Karpas-422 (cell line): ENCODE results near the gene IDI2. TPM values are rescaled to one million over a fixed set of nuclear protein-coding genes. Genes with fewer than 3 reads are reported as not detected.

ENCODE experiments used
- DNase-seq: peaks from one replicate; pipeline ENCODE4 v3.0.0-alpha.2; 2015
- H2AFZ ChIP-seq: fragments of 200-600 bp; sonication (generic); 2 replicates; pipeline ENCODE4 v1.6.1; 2014; ENCODE audit warnings: antibody characterized with exemption, low read length, mixed read lengths
- H3K27ac ChIP-seq: fragments of 200-600 bp; sonication (generic); 2 replicates; pipeline ENCODE4 v1.5.1; 2014; ENCODE audit warnings: mild to moderate bottlenecking, low read length, moderate library complexity
- H3K27me3 ChIP-seq: fragments of 200-600 bp; sonication (generic); 2 replicates; pipeline ENCODE4 v1.6.1; 2014; ENCODE audit warnings: low read length, mixed read lengths
- H3K36me3 ChIP-seq: fragments of 200-600 bp; sonication (generic); 2 replicates; pipeline ENCODE4 v1.6.1; 2014; ENCODE audit warnings: low read length, mixed read lengths; ENCODE audit not compliant: insufficient read depth
- H3K4me1 ChIP-seq: fragments of 200-600 bp; sonication (generic); 2 replicates; pipeline ENCODE4 v1.6.1; 2014; ENCODE audit warnings: mild to moderate bottlenecking, low read length, mixed read lengths
- H3K4me2 ChIP-seq: fragments of 200-600 bp; sonication (generic); 2 replicates; pipeline ENCODE4 v1.6.1; 2014; ENCODE audit warnings: low read length, low read depth, mild to moderate bottlenecking; ENCODE audit not compliant: poor library complexity, severe bottlenecking
- H3K4me3 ChIP-seq: fragments of 200-600 bp; sonication (generic); 2 replicates; pipeline ENCODE4 v1.5.1; 2014; ENCODE audit warnings: mild to moderate bottlenecking, antibody characterized with exemption, low read length, mixed read lengths
- H3K79me2 ChIP-seq: fragments of 200-600 bp; sonication (generic); 2 replicates; pipeline ENCODE4 v1.6.1; 2014; ENCODE audit warnings: mild to moderate bottlenecking, low read length, mixed read lengths
- H3K9ac ChIP-seq: fragments of 200-600 bp; sonication (generic); 2 replicates; pipeline ENCODE4 v1.6.0; 2014; ENCODE audit warnings: low read length
- H3K9me2 ChIP-seq: fragments of 200-600 bp; sonication (generic), shearing (Covaris generic); replicated peaks from 2 replicates; pipeline ENCODE4 v1.6.0; 2014; ENCODE audit warnings: mild to moderate bottlenecking, low read length, moderate library complexity; ENCODE audit not compliant: insufficient read depth
- H3K9me3 ChIP-seq: fragments of 300-700, 200-600 bp; sonication (generic); 2 replicates; pipeline ENCODE4 v1.6.1; 2014; ENCODE audit warnings: low read length, mixed read lengths
- H4K20me1 ChIP-seq: fragments of 200-600 bp; sonication (generic); 2 replicates; pipeline ENCODE4 v1.6.1; 2014; ENCODE audit warnings: mild to moderate bottlenecking, antibody characterized with exemption, low read length, low read depth; ENCODE audit not compliant: insufficient read depth
- total RNA-seq: library from RNA; depleted of rRNA; stranded (reverse); fragments of >200 nt; shearing (Covaris generic); gene quantifications from 2 replicates; pipeline ENCODE4 v1.2.3, GENCODE V29; 2014; ENCODE audit warnings: low replicate concordance

The IDI2 gene
- total RNA-seq, 1 experiment from 2014 or later = not detected

DNA sequence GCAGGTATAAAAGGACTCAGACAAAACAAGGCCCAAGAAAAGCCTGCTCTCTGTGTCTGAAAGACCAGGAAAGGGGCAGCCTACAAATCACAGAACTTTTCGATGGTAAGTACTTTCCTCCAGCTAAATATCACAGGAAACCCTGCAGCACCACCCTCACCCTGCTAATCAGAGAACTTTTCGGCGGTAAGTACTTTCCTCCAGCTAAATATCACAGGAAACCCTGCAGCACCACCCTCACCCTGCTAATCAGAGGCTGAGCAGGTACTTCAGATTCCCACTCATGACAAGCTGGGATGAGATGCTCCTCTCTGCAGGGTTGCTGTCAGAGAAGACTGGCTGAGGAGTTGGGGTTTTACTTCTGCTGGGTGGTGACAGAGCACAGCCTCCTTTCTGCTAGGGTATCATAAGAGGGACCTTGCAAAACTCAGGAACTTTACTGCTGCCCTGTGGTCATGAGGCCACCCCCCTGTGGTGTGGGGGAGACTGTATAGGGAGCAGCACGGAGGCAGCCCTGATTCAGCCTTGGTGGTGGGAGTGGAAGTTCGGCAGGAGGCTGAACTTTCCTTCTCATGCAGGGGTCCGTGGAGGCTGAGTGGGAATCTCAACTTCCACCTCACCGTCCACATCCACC, 37.7 kb upstream of the IDI2 start:
- Histone ChIP-seq H3K9me2 (no peaks in the 10 kb centered on the region), H3K79me2 (peaks cover 56% of the 10 kb centered on the region), H3K36me3 (peaks cover 4% of the 10 kb centered on the region), H2AFZ (no peak overlapping the region), H3K27me3 (no peaks in the 10 kb centered on the region), H3K4me3 (no peak overlapping the region), H3K4me1 (peaks cover 46% of the 10 kb centered on the region), H4K20me1 (peaks cover 12% of the 10 kb centered on the region), H3K4me2 (no peak overlapping the region), H3K27ac (no peak overlapping the region), H3K9me3 (no peaks in the 10 kb centered on the region), H3K9ac (no peak overlapping the region)
- no peak for DNase-seq

DNA sequence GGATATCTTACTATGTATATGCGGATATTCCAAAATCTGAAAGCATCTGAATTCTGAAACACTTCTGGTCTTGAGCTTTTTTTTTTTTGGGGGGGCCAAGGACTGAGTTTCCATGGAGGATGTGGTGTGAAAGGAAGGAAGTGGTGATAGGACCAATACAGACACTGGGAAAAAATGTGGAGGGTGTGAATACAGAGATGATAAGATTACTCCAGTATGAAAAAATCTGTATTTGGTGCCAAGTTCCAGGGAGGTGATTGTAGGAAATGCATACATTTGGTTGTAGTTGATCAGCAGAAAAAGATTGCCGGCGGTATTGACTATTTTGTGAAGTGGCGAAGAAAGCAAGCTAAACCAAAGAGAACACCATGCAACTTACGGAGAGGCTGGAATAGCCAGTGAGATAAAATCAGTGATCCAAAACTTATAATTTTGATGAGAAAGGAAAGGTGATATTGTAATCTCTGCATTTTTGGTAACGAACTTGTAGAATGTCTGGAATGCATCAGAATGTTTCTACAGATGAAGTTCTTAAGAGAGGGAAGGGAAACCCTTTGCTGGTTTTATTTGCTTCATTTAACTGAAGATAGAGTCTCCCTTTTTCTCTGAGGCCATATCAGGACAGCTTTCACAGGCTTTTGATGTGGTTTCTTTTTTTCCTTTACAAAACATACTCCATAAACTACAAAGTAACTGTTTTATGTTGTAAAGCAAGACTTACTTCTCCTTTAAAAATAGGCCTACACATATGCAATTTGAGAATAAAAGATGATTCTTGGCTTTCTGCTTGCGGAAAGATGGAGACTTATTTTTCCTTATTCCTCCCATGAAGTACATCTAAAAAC, 36.5 kb upstream of the IDI2 start:
- Histone ChIP-seq H3K36me3 (peaks cover 5% of the 10 kb centered on the region), H3K9me3 (no peaks in the 10 kb centered on the region), H3K79me2 (peaks cover 63% of the 10 kb centered on the region), H2AFZ (no peak overlapping the region), H3K4me2 (no peak overlapping the region), H3K9me2 (no peaks in the 10 kb centered on the region), H3K27me3 (no peaks in the 10 kb centered on the region), H3K9ac (no peak overlapping the region), H3K4me1 (peaks cover 49% of the 10 kb centered on the region), H3K4me3 (no peak overlapping the region), H4K20me1 (peaks cover 18% of the 10 kb centered on the region), H3K27ac (no peak overlapping the region)
- no peak for DNase-seq

DNA sequence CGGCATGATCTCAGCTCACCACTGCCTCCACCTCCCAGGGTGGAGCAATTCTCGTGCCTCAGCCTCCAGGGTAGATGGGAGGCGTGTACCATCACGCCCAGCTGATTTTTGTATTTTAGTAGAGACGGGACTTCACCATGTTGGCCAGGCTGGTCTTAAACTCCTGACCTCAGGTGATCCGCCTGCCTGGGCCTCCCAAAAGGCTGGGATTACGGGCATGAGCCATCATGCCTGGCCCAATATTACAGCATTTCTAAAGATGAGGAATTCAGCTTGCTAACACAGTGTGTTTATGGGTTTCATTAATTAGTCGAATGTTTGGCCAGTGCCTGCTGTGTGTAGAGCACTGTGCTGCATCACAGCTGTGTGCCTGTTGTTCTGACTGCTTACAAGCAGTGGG, 34.2 kb upstream of the IDI2 start:
- no peak overlapping the region for H3K4me3 ChIP-seq
- H3K79me2 ChIP-seq = peaks cover 82% of the 10 kb centered on the region
- no peak overlapping the region for H3K9ac ChIP-seq
- H2AFZ ChIP-seq = no peak overlapping the region
- H3K9me3 ChIP-seq = no peaks in the 10 kb centered on the region
- no peaks in the 10 kb centered on the region for H3K27me3 ChIP-seq
- no peak overlapping the region for H3K27ac ChIP-seq
- H3K36me3 ChIP-seq = peaks cover 5% of the 10 kb centered on the region
- no peak for DNase-seq
- H4K20me1 ChIP-seq = peaks cover 18% of the 10 kb centered on the region
- no peaks in the 10 kb centered on the region for H3K9me2 ChIP-seq
- H3K4me1 ChIP-seq = peaks cover 34% of the 10 kb centered on the region
- no peak overlapping the region for H3K4me2 ChIP-seq

DNA sequence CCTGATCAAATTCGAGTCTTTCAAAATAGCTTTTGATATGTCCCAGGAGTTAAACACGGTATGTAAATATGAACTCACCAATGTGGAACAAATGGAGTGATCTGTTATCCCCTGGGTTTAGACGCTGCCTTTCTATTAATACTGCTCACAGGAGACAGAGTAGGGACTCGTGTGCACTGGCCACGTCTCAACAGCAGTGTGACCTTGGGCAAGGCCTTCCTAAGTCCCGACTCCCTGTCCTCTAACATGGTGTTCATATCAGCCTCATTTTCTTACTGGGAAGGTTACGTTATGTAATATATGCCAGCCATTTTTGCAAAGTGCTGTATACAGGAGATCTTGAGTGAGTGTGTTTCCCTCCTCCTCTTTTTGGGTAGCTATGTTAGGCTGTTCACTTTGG, 32.4 kb upstream of the IDI2 start:
- H4K20me1 ChIP-seq = peaks cover 18% of the 10 kb centered on the region
- no peaks in the 10 kb centered on the region for H3K9me3 ChIP-seq
- peak overlapping the region; percentile 96 for H3K9ac ChIP-seq
- H3K27me3 ChIP-seq = no peaks in the 10 kb centered on the region
- peak overlapping the region; percentile 20; the same call in 1 of the 2 replicates for H3K27ac ChIP-seq
- H3K79me2 ChIP-seq = peaks cover 94% of the 10 kb centered on the region
- no peak overlapping the region for H2AFZ ChIP-seq
- DNase-seq = peak; percentile 55
- peak overlapping the region; percentile 92 for H3K4me2 ChIP-seq
- H3K4me3 ChIP-seq = peak overlapping the region; percentile 92
- peaks cover 36% of the 10 kb centered on the region for H3K4me1 ChIP-seq
- no peaks in the 10 kb centered on the region for H3K9me2 ChIP-seq
- peaks cover 19% of the 10 kb centered on the region for H3K36me3 ChIP-seq

DNA sequence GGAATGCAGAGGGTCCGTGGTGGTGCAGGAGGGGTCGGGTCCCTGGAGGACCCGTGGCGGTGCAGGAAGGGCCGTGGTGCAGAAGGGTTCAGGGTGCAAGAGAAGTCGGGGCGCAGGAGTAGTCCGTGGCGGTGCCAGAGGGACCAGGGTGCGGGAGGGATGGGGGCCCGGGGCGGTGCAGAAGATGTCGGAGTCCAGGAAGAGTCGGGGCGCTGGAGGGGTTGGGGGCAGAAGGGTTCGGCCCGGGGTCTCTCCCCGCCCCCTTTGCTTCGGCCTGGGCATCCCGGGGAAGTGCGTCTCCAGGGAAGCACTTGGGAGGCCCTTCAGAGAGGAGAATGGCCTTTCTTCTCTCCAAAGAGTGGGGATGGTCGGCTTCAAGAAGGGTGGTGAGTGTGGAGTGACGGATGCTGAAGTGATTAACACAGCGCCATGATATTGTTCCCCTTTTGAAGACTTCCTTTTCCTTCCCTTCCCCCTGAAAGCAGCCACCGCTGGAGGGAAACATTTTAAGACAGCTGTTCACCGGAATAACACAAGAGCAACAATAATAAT, 31.5 kb upstream of the IDI2 start:
- Histone ChIP-seq H2AFZ (peak overlapping the region; percentile 15; the same call in 1 of the 2 replicates), H3K4me1 (peaks cover 36% of the 10 kb centered on the region), H3K27ac (peak overlapping the region; percentile 20), H3K9me3 (no peaks in the 10 kb centered on the region), H3K36me3 (peaks cover 25% of the 10 kb centered on the region), H4K20me1 (peaks cover 18% of the 10 kb centered on the region), H3K4me3 (peak overlapping the region; percentile 92), H3K9me2 (no peaks in the 10 kb centered on the region), H3K9ac (peak overlapping the region; percentile 96), H3K79me2 (peaks cover 96% of the 10 kb centered on the region), H3K27me3 (no peaks in the 10 kb centered on the region), H3K4me2 (peak overlapping the region; percentile 92)
- peak; percentile 66 for DNase-seq

DNA sequence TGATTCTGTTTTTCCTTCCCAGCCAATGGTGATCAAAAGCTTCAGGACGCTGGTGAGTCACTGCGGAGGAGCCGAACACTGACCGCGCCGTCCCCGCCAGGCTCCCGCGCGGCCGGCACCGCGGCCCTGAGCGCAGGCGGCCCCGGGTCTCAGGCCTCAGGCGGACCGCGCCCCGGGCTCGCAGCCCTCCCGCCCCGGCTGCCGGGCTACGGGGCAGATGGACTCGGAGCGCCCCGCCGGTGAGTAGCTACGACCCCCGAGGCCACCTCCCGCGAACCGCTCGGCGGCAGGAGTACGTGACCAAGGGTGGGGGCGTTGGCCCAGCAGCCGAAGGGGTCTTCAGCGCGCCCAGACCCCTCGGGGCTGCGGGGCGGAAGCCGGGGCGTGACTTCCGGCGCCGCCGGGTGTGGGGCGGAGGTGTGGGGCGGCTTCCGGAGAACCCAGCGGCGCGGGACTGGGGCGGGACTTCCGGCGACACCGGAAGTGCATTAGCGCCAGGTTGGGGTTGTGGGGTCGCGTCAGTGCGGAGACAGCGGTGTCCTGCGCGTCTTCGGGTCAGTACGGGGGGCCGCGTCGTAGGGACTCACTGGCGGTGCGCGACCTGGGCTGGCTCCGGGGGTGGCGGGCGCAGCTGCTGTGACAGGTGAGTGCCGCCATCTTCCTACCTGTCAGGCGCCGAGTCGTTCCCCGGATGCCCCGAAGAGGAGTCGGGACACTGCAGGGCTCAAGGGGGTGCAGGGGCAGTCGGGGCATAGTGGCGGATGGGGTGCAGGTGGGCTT, 30.9 kb upstream of the IDI2 start, which contains the start of gene WDR37:
Gene WDR37 (plus strand): TSS at position 60 of the 780 bp plus-strand sequence. CDS start 15,771 bp downstream, outside the sequence.
- Histone ChIP-seq H3K79me2 (peaks cover 96% of the 10 kb centered on the region), H3K4me2 (peak within 1 kb of the TSS; percentile 92), H3K4me3 (peak within 1 kb of the TSS; percentile 92), H4K20me1 (peaks cover 18% of the 10 kb centered on the region), H3K9me3 (no peaks in the 10 kb centered on the region), H3K27ac (peak within 1 kb of the TSS; percentile 83), H3K9ac (peak within 1 kb of the TSS; percentile 96), H2AFZ (peak within 1 kb of the TSS; percentile 15; the same call in 1 of the 2 replicates), H3K9me2 (no peaks in the 10 kb centered on the region), H3K36me3 (peaks cover 27% of the 10 kb centered on the region), H3K27me3 (no peaks in the 10 kb centered on the region), H3K4me1 (peaks cover 42% of the 10 kb centered on the region)
- DNase-seq = peak; percentile 93

DNA sequence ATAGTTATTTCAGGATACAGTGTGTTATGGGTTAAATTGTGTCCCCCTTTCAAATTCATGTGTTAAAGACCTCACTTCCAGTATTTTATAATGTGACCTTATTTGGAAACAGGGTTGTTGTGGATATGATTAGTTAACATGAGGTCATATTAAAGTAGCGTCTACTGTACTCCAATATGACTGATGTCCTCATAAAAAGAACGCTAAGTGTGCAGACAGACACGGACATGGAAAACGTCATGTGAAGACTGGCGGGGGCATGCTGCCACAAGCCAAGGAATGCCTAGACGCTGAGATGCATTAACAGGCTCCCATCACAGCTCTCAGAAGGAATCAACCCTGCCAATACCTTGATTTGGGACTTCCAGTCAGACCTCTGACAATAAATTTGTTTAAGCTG, 29.0 kb upstream of the IDI2 start:
- H3K9me2 ChIP-seq = no peaks in the 10 kb centered on the region
- H3K4me1 ChIP-seq = peaks cover 55% of the 10 kb centered on the region
- peak overlapping the region; percentile 83 for H3K27ac ChIP-seq
- H3K4me2 ChIP-seq = peak overlapping the region; percentile 92
- peaks cover 11% of the 10 kb centered on the region; the same call in 1 of the 2 replicates for H4K20me1 ChIP-seq
- peaks cover 89% of the 10 kb centered on the region for H3K79me2 ChIP-seq
- no peaks in the 10 kb centered on the region for H3K9me3 ChIP-seq
- peak overlapping the region; percentile 96 for H3K9ac ChIP-seq
- H3K27me3 ChIP-seq = no peaks in the 10 kb centered on the region
- H2AFZ ChIP-seq = no peak overlapping the region
- peak overlapping the region; percentile 92 for H3K4me3 ChIP-seq
- no peak for DNase-seq
- peaks cover 34% of the 10 kb centered on the region for H3K36me3 ChIP-seq
